Trophoblast cell (in vitro differentiated cells and primary cell): Measurements from ENCODE around the gene DEAF1.

Source experiments
- DNase-seq, 2 donors: peaks; one replicate each; pipeline ENCODE4 v3.0.0-alpha.2; 2016
- H2AFZ ChIP-seq: 2 replicates; pipeline ENCODE4 v1.6.1; 2013; ENCODE audit warnings: low read length, moderate library complexity, mild to moderate bottlenecking; ENCODE audit not compliant: insufficient read depth, poor library complexity
- H2AK5ac ChIP-seq: 2 replicates; pipeline ENCODE4 v1.6.1; 2013; ENCODE audit warnings: mild to moderate bottlenecking, low read length
- H2BK120ac ChIP-seq: 2 replicates; pipeline ENCODE4 v1.6.1; 2013; ENCODE audit warnings: low read length, mild to moderate bottlenecking, moderate library complexity; ENCODE audit not compliant: insufficient read depth, poor library complexity
- H2BK12ac ChIP-seq: 2 replicates; pipeline ENCODE4 v1.6.1; 2013; ENCODE audit warnings: mild to moderate bottlenecking, low read length, moderate library complexity
- H2BK5ac ChIP-seq: 2 replicates; pipeline ENCODE4 v1.6.1; 2013; ENCODE audit warnings: low read length, low read depth, moderate library complexity, mild to moderate bottlenecking; ENCODE audit not compliant: poor library complexity
- H3K14ac ChIP-seq: 2 replicates; pipeline ENCODE4 v1.6.1; 2013; ENCODE audit warnings: mild to moderate bottlenecking, low read length
- H3K18ac ChIP-seq: 2 replicates; pipeline ENCODE4 v1.6.1; 2013; ENCODE audit warnings: mild to moderate bottlenecking, low read length
- H3K23ac ChIP-seq: 2 replicates; pipeline ENCODE4 v1.6.1; 2013; ENCODE audit warnings: low read length
- H3K27ac ChIP-seq: 2 replicates; pipeline ENCODE4 v1.5.1; 2013; ENCODE audit warnings: low read depth, mild to moderate bottlenecking, inconsistent platforms, low read length, moderate library complexity
- H3K27me3 ChIP-seq: 2 replicates; pipeline ENCODE4 v1.6.1; 2013; ENCODE audit warnings: inconsistent platforms, mild to moderate bottlenecking, low read length, moderate library complexity; ENCODE audit not compliant: insufficient read depth
- H3K36me3 ChIP-seq, 2 experiments: 1 replicate in 1 of 2; 2 replicates in 1 of 2; pipeline ENCODE4 v1.6.1; 2013; ENCODE audit warnings: low read length in 2 of 2, mild to moderate bottlenecking in 2 of 2, moderate library complexity in 1 of 2; ENCODE audit not compliant: insufficient read depth in 2 of 2, control insufficient read depth in 1 of 2
- H3K4ac ChIP-seq: 2 replicates; pipeline ENCODE4 v1.6.1; 2013; ENCODE audit warnings: low read depth, mild to moderate bottlenecking, low read length, moderate library complexity
- H3K4me1 ChIP-seq, 2 experiments: 1 replicate in 1 of 2; 2 replicates in 1 of 2; pipeline ENCODE4 v1.6.1; 2013; ENCODE audit warnings: low read length in 2 of 2, mild to moderate bottlenecking in 2 of 2, moderate library complexity in 1 of 2; ENCODE audit not compliant: insufficient read depth in 2 of 2, control insufficient read depth in 1 of 2
- H3K4me2 ChIP-seq: 2 replicates; pipeline ENCODE4 v1.6.1; 2013; ENCODE audit warnings: inconsistent platforms, mild to moderate bottlenecking, low read length, moderate library complexity
- H3K4me3 ChIP-seq: 2 replicates; pipeline ENCODE4 v1.5.1; 2013; ENCODE audit warnings: mild to moderate bottlenecking, low read depth, low read length, inconsistent platforms
- H3K79me1 ChIP-seq: one replicate; pipeline ENCODE4 v1.6.1; 2013; ENCODE audit warnings: low read length
- H3K79me2 ChIP-seq: 2 replicates; pipeline ENCODE4 v1.6.1; 2013; ENCODE audit warnings: low read length, mild to moderate bottlenecking; ENCODE audit not compliant: control insufficient read depth, insufficient read depth, poor library complexity
- H3K9ac ChIP-seq: 2 replicates; pipeline ENCODE4 v1.6.1; 2013; ENCODE audit warnings: mild to moderate bottlenecking, low read length
- H3K9me3 ChIP-seq: 2 replicates; pipeline ENCODE4 v1.6.1; 2013; ENCODE audit warnings: low read depth, mild to moderate bottlenecking, control low read depth, inconsistent platforms, low read length; ENCODE audit not compliant: insufficient read depth
- H4K12ac ChIP-seq: 2 replicates; pipeline ENCODE4 v1.6.1; 2013; ENCODE audit warnings: low read depth, mild to moderate bottlenecking, low read length, moderate library complexity
- H4K8ac ChIP-seq: 2 replicates; pipeline ENCODE4 v1.6.1; 2013; ENCODE audit warnings: low read depth, mild to moderate bottlenecking, low read length, moderate library complexity
- H4K91ac ChIP-seq: one replicate; pipeline ENCODE4 v1.6.1; 2013; ENCODE audit warnings: low read depth, mild to moderate bottlenecking, low read length, moderate library complexity
- WGBS: extraction: QIAGEN DNeasy Blood & Tissue Kit; methylation state at CpG from one replicate; pipeline ENCODE4 v1.1.7; 2013; ENCODE audit warnings: missing lambda C conversion rate; ENCODE audit not compliant: insufficient read length, insufficient coverage; ENCODE audit errors: extremely low coverage; 5-methylcytosine and 5-hydroxymethylcytosine counted together

DEAF1 gene

DNA sequence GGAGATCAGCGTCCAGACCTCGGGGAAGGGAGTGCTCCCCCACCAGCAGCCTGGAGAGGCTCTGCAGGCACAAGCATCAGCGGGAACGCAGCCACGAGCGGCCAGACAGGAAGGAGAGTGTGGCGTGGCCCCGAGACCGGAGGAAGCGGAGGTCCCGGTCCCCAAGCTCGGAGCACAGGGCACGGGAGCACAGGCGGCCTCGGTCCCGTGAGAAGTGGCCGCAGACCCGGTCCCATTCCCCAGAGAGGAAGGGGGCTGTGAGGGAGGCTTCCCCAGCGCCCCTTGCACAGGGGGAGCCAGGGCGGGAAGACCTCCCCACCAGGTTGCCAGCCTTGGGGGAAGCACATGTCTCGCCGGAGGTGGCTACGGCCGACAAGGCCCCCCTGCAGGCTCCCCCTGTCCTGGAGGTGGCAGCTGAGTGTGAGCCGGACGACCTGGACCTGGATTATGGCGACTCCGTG, 86.2 kb downstream of the DEAF1 start:
- Histone ChIP-seq H3K14ac (no peak overlapping the region), H2BK5ac (no peak overlapping the region), H3K27me3 (no peaks in the 10 kb centered on the region), H2BK120ac (no peak overlapping the region), H4K91ac (no peak overlapping the region), H2BK12ac (no peak overlapping the region), H4K12ac (no peak overlapping the region), H3K4ac (no peak overlapping the region), H3K4me3 (no peak overlapping the region), H3K18ac (no peak overlapping the region), H4K8ac (no peak overlapping the region), H2AFZ (no peak overlapping the region), H3K27ac (no peak overlapping the region), H3K9me3 (no peaks in the 10 kb centered on the region), H3K36me3 (peaks cover 93 to 95% of the 10 kb centered on the region in 2 experiments), H2AK5ac (no peak overlapping the region), H3K79me1 (no peaks in the 10 kb centered on the region), H3K23ac (no peak overlapping the region), H3K9ac (no peak overlapping the region), H3K4me2 (no peak overlapping the region), H3K79me2 (no peaks in the 10 kb centered on the region), H3K4me1 (peaks cover 2% of the 10 kb centered on the region in 2 experiments)
- no peak for DNase-seq
- no CpG with 5 or more reads among the region's 28 CpGs for WGBS

GRCh38 chr11:607971-608659, 86.9 kb downstream of the DEAF1 start:
- H2BK5ac ChIP-seq: no peak overlapping the region
- WGBS: no CpG with 5 or more reads among the region's 45 CpGs
- no peak overlapping the region for H2BK12ac ChIP-seq
- no peak overlapping the region for H4K8ac ChIP-seq
- no peak overlapping the region for H3K23ac ChIP-seq
- H3K9ac ChIP-seq: no peak overlapping the region
- no peak overlapping the region for H3K27ac ChIP-seq
- H2BK120ac ChIP-seq: no peak overlapping the region
- no peak overlapping the region for H2AK5ac ChIP-seq
- no peak overlapping the region for H3K14ac ChIP-seq
- no peak overlapping the region for H4K91ac ChIP-seq
- H3K4me2 ChIP-seq: no peak overlapping the region
- no peak overlapping the region for H3K4me3 ChIP-seq
- H3K79me2 ChIP-seq: no peaks in the 10 kb centered on the region
- H3K4ac ChIP-seq: no peak overlapping the region
- H3K27me3 ChIP-seq: no peaks in the 10 kb centered on the region
- no peaks in the 10 kb centered on the region for H3K9me3 ChIP-seq
- no peaks in the 10 kb centered on the region for H3K4me1 ChIP-seq
- H3K36me3 ChIP-seq: peaks cover 96 to 98% of the 10 kb centered on the region in 2 experiments
- no peak overlapping the region for H3K18ac ChIP-seq
- H4K12ac ChIP-seq: peak overlapping the region; percentile 56
- DNase-seq: no peak
- no peaks in the 10 kb centered on the region for H3K79me1 ChIP-seq
- no peak overlapping the region for H2AFZ ChIP-seq

GRCh38 chr11:607020-607780, 87.8 kb downstream of the DEAF1 start:
- H4K91ac ChIP-seq: no peak overlapping the region
- no CpG with 5 or more reads among the region's 35 CpGs for WGBS
- H3K4ac ChIP-seq: no peak overlapping the region
- no peak overlapping the region for H3K14ac ChIP-seq
- H2BK12ac ChIP-seq: no peak overlapping the region
- H2BK120ac ChIP-seq: no peak overlapping the region
- H3K27ac ChIP-seq: no peak overlapping the region
- H3K4me2 ChIP-seq: no peak overlapping the region
- no peak overlapping the region for H3K23ac ChIP-seq
- H3K4me3 ChIP-seq: no peak overlapping the region
- H2BK5ac ChIP-seq: no peak overlapping the region
- no peaks in the 10 kb centered on the region for H3K4me1 ChIP-seq
- H2AK5ac ChIP-seq: no peak overlapping the region
- H3K18ac ChIP-seq: no peak overlapping the region
- no peak overlapping the region for H4K12ac ChIP-seq
- no peak overlapping the region for H4K8ac ChIP-seq
- no peaks in the 10 kb centered on the region for H3K79me2 ChIP-seq
- H2AFZ ChIP-seq: no peak overlapping the region
- no peaks in the 10 kb centered on the region for H3K9me3 ChIP-seq
- no peak for DNase-seq
- no peak overlapping the region for H3K9ac ChIP-seq
- H3K79me1 ChIP-seq: no peaks in the 10 kb centered on the region
- peaks cover 95 to 96% of the 10 kb centered on the region in 2 experiments for H3K36me3 ChIP-seq
- no peaks in the 10 kb centered on the region for H3K27me3 ChIP-seq

- Histone ChIP-seq H3K14ac (no peak overlapping the region), H3K9ac (no peak overlapping the region), H4K8ac (no peak overlapping the region), H3K23ac (no peak overlapping the region), H3K18ac (no peak overlapping the region), H2BK120ac (no peak overlapping the region), H3K27me3 (no peaks in the 10 kb centered on the region), H3K79me2 (no peaks in the 10 kb centered on the region), H2AFZ (no peak overlapping the region), H3K36me3 (peaks cover 96 to 97% of the 10 kb centered on the region in 2 experiments), H2AK5ac (no peak overlapping the region), H3K9me3 (no peaks in the 10 kb centered on the region), H4K12ac (no peak overlapping the region), H3K4me2 (no peak overlapping the region), H3K4me1 (no peaks in the 10 kb centered on the region), H3K4ac (no peak overlapping the region), H3K4me3 (no peak overlapping the region), H2BK5ac (no peak overlapping the region), H4K91ac (no peak overlapping the region), H3K27ac (no peak overlapping the region), H2BK12ac (no peak overlapping the region), H3K79me1 (no peaks in the 10 kb centered on the region)
- DNase-seq: no peak
- WGBS: no CpG with 5 or more reads among the region's 19 CpGs
Observed at GRCh38 chr11:606245-606644, 88.8 kb downstream of the DEAF1 start.
